GM12801 (cell line): ENCODE data around the gene SLC25A24.

ENCODE experiments used
- CTCF ChIP-seq: IDR thresholded peaks from one replicate; pipeline ENCODE4 v1.5.1; 2011; ENCODE audit warnings: control low read depth; ENCODE audit not compliant: insufficient read length; ENCODE audit errors: extremely low read depth

The SLC25A24 gene

GRCh38 chr1:108106775-108107174 lies 93.4 kb downstream of the SLC25A24 start:
- TF ChIP-seq CTCF = no peak

GRCh38 chr1:108100148-108100547 lies 100.0 kb downstream of the SLC25A24 start:
- no peak for TF ChIP-seq CTCF

GRCh38 chr1:108097018-108097417 lies 103.1 kb downstream of the SLC25A24 start:
- TF ChIP-seq CTCF = no peak

GRCh38 chr1:108096089-108096488 lies 104.1 kb downstream of the SLC25A24 start:
- TF ChIP-seq CTCF = no peak

- no peak for TF ChIP-seq CTCF
Observed at GRCh38 chr1:108089477-108089876, 110.7 kb downstream of the SLC25A24 start.

GRCh38 chr1:108085628-108086027 lies 114.5 kb downstream of the SLC25A24 start:
- no peak for TF ChIP-seq CTCF

- no peak for TF ChIP-seq CTCF
Observed at GRCh38 chr1:108084866-108085477, 115.2 kb downstream of the SLC25A24 start.
